Measurements from ENCODE around the gene ZNF672. TPM values are rescaled to one million over a fixed set of nuclear protein-coding genes. Genes with fewer than 3 reads are reported as not detected.

The ZNF672 gene
- total and polyA plus RNA-seq, 2 of the 4 experiments (the other 2 are of a cell fraction), result 6.6 to 12.6 TPM

GRCh38 chr1:248791010-248791409 is 47.0 kb upstream of the ZNF672 start:
- no peak overlapping the region for H4K5ac ChIP-seq (ENCODE audit: low read depth, low read length)
- H3K27me3 ChIP-seq (ENCODE audit: control insufficient read depth, insufficient read depth, low read length), result no peaks in the 10 kb centered on the region
- no peak overlapping the region for H2AFZ ChIP-seq (replicated peaks; ENCODE audit: low read length, poor library complexity)
- H2BK120ac ChIP-seq (ENCODE audit: low read depth, low read length), result no peak overlapping the region
- H3K9me3 ChIP-seq (ENCODE audit: control insufficient read depth, insufficient read depth, low read length), result no peaks in the 10 kb centered on the region; the same call in 1 of the 2 replicates
- no peak overlapping the region for H3K14ac ChIP-seq (replicated peaks; ENCODE audit: low read depth, low read length)
- H3K27ac ChIP-seq (ENCODE audit: insufficient read depth, low read length), result no peak overlapping the region
- no TSS peak for BruUV-seq (replicated peaks)
- H2AK9ac ChIP-seq (replicated peaks; ENCODE audit: low read depth, low read length, poor library complexity), result no peak overlapping the region
- no peak overlapping the region for H3K4ac ChIP-seq (ENCODE audit: low read depth, low read length)
- H3K9me1 ChIP-seq (ENCODE audit: insufficient read depth, low read length), result no peaks in the 10 kb centered on the region
- H3K4me2 ChIP-seq (ENCODE audit: low read depth, low read length), result no peak overlapping the region
- H2BK5ac ChIP-seq (ENCODE audit: low read depth, low read length, poor library complexity, severe bottlenecking), result no peak overlapping the region
- ChIA-PET CTCF (no interaction called here), POLR2A (ENCODE audit: unreplicated experiment) (no interaction called here)
- no peaks in the 10 kb centered on the region for H3K36me3 ChIP-seq (ENCODE audit: control insufficient read depth, insufficient read depth, low read length)
- H2AK5ac ChIP-seq (ENCODE audit: low read depth, low read length), result no peak overlapping the region
- ATAC-seq (ENCODE audit: low read depth) (no peak), DNase-seq (no peak)
- dilution Hi-C loops (cut with HindIII; ENCODE audit: low sequenced_read_pairs, unreplicated experiment), result no loop called here
- H3K56ac ChIP-seq (ENCODE audit: extremely low read depth, insufficient read depth, low read length), result no peak overlapping the region
- H3K9ac ChIP-seq (ENCODE audit: low read depth, low read length), result no peak overlapping the region
- H2BK15ac ChIP-seq (ENCODE audit: low read depth, low read length), result no peak overlapping the region
- no peak for TF ChIP-seq MXI1 (IDR thresholded peaks at IDR 0.05; ENCODE audit: borderline replicate concordance, low read depth, low read length)
- no peak for TF ChIP-seq NFE2L2 (IDR thresholded peaks at IDR 0.05; ENCODE audit: low read depth, low read length)
- no peak for TF ChIP-seq FOS (IDR thresholded peaks at IDR 0.05; ENCODE audit: low read depth, low read length)
- no peak for TF ChIP-seq MAZ (IDR thresholded peaks at IDR 0.05; ENCODE audit: borderline replicate concordance, low read depth, low read length)
- no peak for TF ChIP-seq CHD1 (IDR thresholded peaks at IDR 0.05; ENCODE audit: low read depth, low read length)
- TF ChIP-seq, protein P1, sequence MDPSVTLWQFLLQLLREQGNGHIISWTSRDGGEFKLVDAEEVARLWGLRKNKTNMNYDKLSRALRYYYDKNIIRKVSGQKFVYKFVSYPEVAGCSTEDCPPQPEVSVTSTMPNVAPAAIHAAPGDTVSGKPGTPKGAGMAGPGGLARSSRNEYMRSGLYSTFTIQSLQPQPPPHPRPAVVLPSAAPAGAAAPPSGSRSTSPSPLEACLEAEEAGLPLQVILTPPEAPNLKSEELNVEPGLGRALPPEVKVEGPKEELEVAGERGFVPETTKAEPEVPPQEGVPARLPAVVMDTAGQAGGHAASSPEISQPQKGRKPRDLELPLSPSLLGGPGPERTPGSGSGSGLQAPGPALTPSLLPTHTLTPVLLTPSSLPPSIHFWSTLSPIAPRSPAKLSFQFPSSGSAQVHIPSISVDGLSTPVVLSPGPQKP (IDR thresholded peaks at IDR 0.05; ENCODE audit: borderline replicate concordance, low read depth, low read length), result no peak
- no peak for TF ChIP-seq RAD21 (IDR thresholded peaks at IDR 0.05; ENCODE audit: low read length)
- no peak for TF ChIP-seq MAFK (IDR thresholded peaks at IDR 0.05; ENCODE audit: low read depth, low read length)
- TF ChIP-seq RCOR1 (IDR thresholded peaks at IDR 0.05; ENCODE audit: insufficient replicate concordance, low read length), result no peak
- no peak for TF ChIP-seq POLR2A (IDR thresholded peaks at IDR 0.05; ENCODE audit: low read depth, low read length)
- no peaks in the 10 kb centered on the region for H3K4me1 ChIP-seq (ENCODE audit: control insufficient read depth, insufficient read depth, low read length)
- no peak overlapping the region for H4K8ac ChIP-seq (ENCODE audit: low read depth in 2 of 2, low read length in 2 of 2)
- no peak overlapping the region for H3K4me3 ChIP-seq (ENCODE audit: insufficient read depth, low read depth, low read length)
- H4K91ac ChIP-seq (ENCODE audit: insufficient read depth, low read depth, low read length), result no peak overlapping the region
- H3K23ac ChIP-seq (ENCODE audit: low read depth, low read length), result no peak overlapping the region
- H4K20me1 ChIP-seq (ENCODE audit: insufficient read depth, low read length), result no peaks in the 10 kb centered on the region
- H3K79me1 ChIP-seq (ENCODE audit: low read depth in 1 of 2, low read length in 2 of 2), result no peaks in the 10 kb centered on the region
- intact Hi-C loops (cut with micrococcal nuclease), result no loop called here
- H2BK20ac ChIP-seq (ENCODE audit: low read depth, low read length), result no peak overlapping the region
- in situ Hi-C loops (cut with MboI; ENCODE audit: low sequenced_read_pairs), result no loop called here
- H3K18ac ChIP-seq (ENCODE audit: low read depth, low read length), result no peak overlapping the region
- no CpG with 5 or more reads among the region's 4 CpGs for WGBS, 2 experiments (ENCODE audit: extremely low coverage in 2 of 2, insufficient read length in 1 of 2)

Data from IMR-90 (cell line).